Kidney (tissue), 14 donors: ENCODE measurements around the gene CDK19. TPM values are rescaled to one million over a fixed set of nuclear protein-coding genes. Genes with fewer than 3 reads are reported as not detected.

ENCODE experiments used
- DNase-seq, 5 donors: peaks; one replicate each; pipeline ENCODE4 v3.0.0-alpha.2; 2013 to 2020
- FAIRE-seq: peaks from 2 replicates; lab custom pipeline; 2012; peaks lifted over from hg19 to GRCh38; lab: Jason Lieb, UNC
- H3K27ac ChIP-seq, 2 donors: one replicate each; pipeline ENCODE4 v1.7.0; 2013; ENCODE audit warnings: low read depth in 2 of 2, low read length in 2 of 2, inconsistent platforms in 1 of 2
- H3K27me3 ChIP-seq: one replicate; pipeline ENCODE4 v1.7.1; 2013; ENCODE audit warnings: low read length, inconsistent platforms; ENCODE audit not compliant: control insufficient read depth, insufficient read depth
- H3K36me3 ChIP-seq, 3 donors: one replicate each; pipeline versions ENCODE4 v1.7.0 to v1.7.1; 2013; ENCODE audit warnings: low read length in 3 of 3, control low read depth in 1 of 3, inconsistent platforms in 1 of 3; ENCODE audit not compliant: insufficient read depth in 3 of 3, control insufficient read depth in 2 of 3
- H3K4me1 ChIP-seq, 3 donors: one replicate each; pipeline versions ENCODE4 v1.7.0 to v1.7.1; 2013; ENCODE audit warnings: low read length in 3 of 3, inconsistent platforms in 1 of 3, low read depth in 1 of 3; ENCODE audit not compliant: control insufficient read depth in 2 of 3, insufficient read depth in 2 of 3
- H3K4me3 ChIP-seq, 3 donors: one replicate each; pipeline versions ENCODE4 v1.7.0 to v1.8.1; 2013; ENCODE audit warnings: low read length in 3 of 3, control low read depth in 1 of 3, inconsistent platforms in 1 of 3
- H3K9ac ChIP-seq, 3 donors: one replicate each; pipeline versions ENCODE4 v1.7.0 to v1.7.1; 2013; ENCODE audit warnings: low read length in 3 of 3, control low read depth in 1 of 3, inconsistent platforms in 1 of 3
- H3K9me3 ChIP-seq, 3 donors: one replicate each; pipeline versions ENCODE4 v1.7.0 to v1.7.1; 2013; ENCODE audit warnings: low read length in 3 of 3, control low read depth in 1 of 3, inconsistent platforms in 1 of 3; ENCODE audit not compliant: control insufficient read depth in 2 of 3, insufficient read depth in 1 of 3
- CTCF ChIP-seq: IDR thresholded peaks from 3 replicates; pipeline ENCODE4 v1.5.1; 2012; ENCODE audit warnings: mild to moderate bottlenecking, moderate library complexity, borderline replicate concordance; ENCODE audit not compliant: insufficient read depth; ENCODE audit errors: extremely low read depth
- intact Hi-C: fragments of 100-400 bp; cut with DNase I; formaldehyde crosslinking; loops from one replicate; pipeline ENCODE4 v1.11.1; 2022
- polyA plus RNA-seq: library from polyadenylated mRNA; stranded (reverse); fragments of 350-450 nt; fragmentation: Illumina TruSeq; extraction: RNeasy Lipid Tissue Mini Kit (QIAGEN cat#74804); gene quantifications from one replicate; pipeline ENCODE4 v1.2.3, GENCODE V29; 2014; ENCODE audit warnings: low read depth, low replicate concordance; ENCODE audit not compliant: insufficient read depth
- total RNA-seq: library from RNA; stranded (reverse); fragmentation: NEBNext Ultra II Directional; extraction: Animal tissue kit (Norgen Biotek cat#: 25700); gene quantifications from one replicate; pipeline ENCODE4 v1.2.1, GENCODE V29; 2021
- donor health status: control.
- donor health status: control.
- donor health status: control.
- donor health status: control.
- donor health status: control.
- donor health status: DM: yes; HTN: yes; CAD: no.
- donor health status: Normal renal cell carcinoma (clear cell type).

The CDK19 gene
- total and polyA plus RNA-seq, 2 donors from 2014 or later, result 4.9 to 20.4 TPM

- DNase-seq (peak in 2 of 5 donors; percentile 6 to 11), FAIRE-seq (no peak)
- H3K36me3 ChIP-seq, result no peaks in the 10 kb centered on the region
- H3K9me3 ChIP-seq, result peaks cover 0 to 6% (median 1%) of the 10 kb centered on the region in 3 donors
- no peaks in the 10 kb centered on the region for H3K4me1 ChIP-seq
- TF ChIP-seq CTCF, result no peak
- intact Hi-C loops, result no loop called here
- H3K27ac ChIP-seq, result no peak overlapping the region
- no peak overlapping the region for H3K9ac ChIP-seq
- H3K4me3 ChIP-seq, result no peak overlapping the region
- no peaks in the 10 kb centered on the region for H3K27me3 ChIP-seq
Measured at GRCh38 chr6:110786271-110786670, 29.0 kb downstream of the CDK19 start.

GRCh38 chr6:110784610-110784979, 30.7 kb downstream of the CDK19 start:
- no peaks in the 10 kb centered on the region for H3K27me3 ChIP-seq
- no peaks in the 10 kb centered on the region for H3K36me3 ChIP-seq
- TF ChIP-seq CTCF, result no peak
- no peak overlapping the region for H3K9ac ChIP-seq
- DNase-seq (no peak), FAIRE-seq (no peak)
- H3K4me3 ChIP-seq, result no peak overlapping the region
- peaks cover 0 to 6% (median 1%) of the 10 kb centered on the region in 3 donors for H3K9me3 ChIP-seq
- intact Hi-C loops, result no loop called here
- no peak overlapping the region for H3K27ac ChIP-seq
- no peaks in the 10 kb centered on the region for H3K4me1 ChIP-seq

DNA sequence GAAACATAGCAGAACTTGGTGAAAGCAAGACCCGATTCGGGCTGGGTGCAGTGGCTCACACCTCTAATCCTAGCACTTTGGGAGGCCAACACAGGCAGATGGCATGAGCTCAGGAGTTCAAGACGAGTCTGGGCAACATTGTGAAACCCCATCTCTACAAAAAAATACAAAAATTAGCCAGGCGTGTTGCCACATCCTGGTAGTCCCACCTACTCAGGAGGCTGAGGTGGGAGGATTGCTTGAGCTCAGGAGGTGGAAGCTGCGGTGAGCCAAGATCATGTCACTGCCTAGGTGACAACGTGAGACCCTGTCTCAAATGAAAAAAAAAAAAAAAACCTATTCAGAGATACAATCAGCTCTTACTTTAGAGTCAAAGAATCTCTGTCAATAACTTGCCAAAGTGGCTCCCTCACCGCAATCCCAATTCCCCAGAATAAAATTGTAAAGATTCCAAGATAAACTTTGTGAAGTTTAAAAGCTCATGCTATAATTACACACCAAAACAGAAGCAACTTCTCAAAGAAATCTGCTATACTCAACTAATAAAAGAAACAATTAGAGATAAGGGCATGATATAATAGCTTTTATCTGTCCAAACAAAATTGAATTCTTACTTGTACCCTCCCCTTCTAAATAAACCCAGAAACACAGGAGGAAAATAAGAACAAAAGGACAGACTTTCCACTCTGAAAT, 33.6 kb downstream of the CDK19 start:
- no peak for FAIRE-seq
- Histone ChIP-seq H3K9me3 (no peaks in the 10 kb centered on the region), H3K27ac (no peak overlapping the region), H3K4me3 (no peak overlapping the region), H3K4me1 (no peaks in the 10 kb centered on the region), H3K36me3 (no peaks in the 10 kb centered on the region), H3K27me3 (no peaks in the 10 kb centered on the region), H3K9ac (no peak overlapping the region)
- DNase-seq, result peak in 1 of 5 donors; percentile 52
- intact Hi-C loops, result no loop called here
- no peak for TF ChIP-seq CTCF
